GM21717 (cell line): Measurements from ENCODE around the gene ADARB1.

ENCODE experiments used
- ATAC-seq: cut with Tn5 transposase; IDR thresholded peaks from one replicate; pipeline ENCODE4 v1.9.1; 2021; ENCODE audit warnings: mild to moderate bottlenecking, moderate library complexity; ENCODE audit not compliant: unreplicated experiment

The ADARB1 gene

DNA sequence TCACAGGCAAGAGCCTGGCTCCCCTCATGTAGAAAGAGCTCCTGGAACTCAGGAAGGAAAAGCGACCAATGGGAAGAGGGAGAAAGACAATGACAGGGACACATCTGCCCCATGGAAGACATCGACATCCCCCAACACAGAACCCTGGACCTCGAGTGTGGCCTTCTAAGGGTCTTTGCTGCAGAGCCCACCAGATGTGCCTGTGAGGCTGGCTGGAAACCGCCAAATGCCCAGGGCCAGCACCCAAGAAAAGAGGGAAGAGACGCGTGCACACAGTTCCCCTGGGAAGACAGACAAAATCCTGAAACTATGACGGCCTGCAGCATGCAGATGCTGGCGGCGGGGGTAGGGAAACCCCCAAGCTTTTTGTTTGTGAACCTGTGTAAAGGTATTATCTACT is 36.4 kb upstream of the ADARB1 start:
- ATAC-seq, result no peak

DNA sequence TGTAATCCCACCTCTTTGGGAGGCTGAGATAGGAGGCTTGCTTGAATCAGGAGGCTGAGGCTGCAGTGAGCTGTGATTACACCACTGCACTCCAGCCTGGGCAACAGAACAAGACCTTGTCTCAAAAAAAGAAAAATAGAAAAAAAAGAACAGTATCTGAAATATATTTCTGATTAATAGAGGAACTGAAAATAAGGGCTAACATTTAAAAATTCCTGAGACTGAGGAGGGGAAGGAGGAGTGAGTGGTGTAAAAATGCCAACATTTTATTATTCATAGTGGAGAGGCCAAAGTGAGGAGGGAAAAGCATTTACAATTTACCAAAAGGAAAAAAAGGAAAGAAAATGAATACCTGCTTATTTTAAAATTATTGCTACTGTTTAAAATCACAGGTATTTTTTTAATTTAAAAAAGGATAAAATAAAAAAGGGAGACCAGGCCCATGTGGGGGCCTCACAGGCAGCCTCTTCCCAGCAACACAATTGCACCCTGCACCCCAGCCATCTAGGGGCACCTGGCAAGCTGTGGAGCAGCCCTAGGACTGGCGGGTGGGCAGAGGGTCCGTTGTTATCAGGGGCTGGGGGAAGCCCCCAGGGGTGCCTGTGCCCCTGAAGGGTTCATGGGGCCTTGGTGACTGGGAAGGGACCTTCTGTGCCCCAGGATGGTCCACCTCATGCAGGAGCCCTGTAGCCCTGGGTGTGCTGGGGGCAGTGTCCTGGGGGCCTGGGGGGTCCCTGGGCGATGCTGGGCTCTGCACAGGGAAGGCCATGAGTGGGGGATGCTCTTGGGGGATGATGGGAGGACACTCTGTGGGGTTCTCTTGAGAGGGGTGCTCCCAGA is 34.8 kb upstream of the ADARB1 start:
- no peak for ATAC-seq

DNA sequence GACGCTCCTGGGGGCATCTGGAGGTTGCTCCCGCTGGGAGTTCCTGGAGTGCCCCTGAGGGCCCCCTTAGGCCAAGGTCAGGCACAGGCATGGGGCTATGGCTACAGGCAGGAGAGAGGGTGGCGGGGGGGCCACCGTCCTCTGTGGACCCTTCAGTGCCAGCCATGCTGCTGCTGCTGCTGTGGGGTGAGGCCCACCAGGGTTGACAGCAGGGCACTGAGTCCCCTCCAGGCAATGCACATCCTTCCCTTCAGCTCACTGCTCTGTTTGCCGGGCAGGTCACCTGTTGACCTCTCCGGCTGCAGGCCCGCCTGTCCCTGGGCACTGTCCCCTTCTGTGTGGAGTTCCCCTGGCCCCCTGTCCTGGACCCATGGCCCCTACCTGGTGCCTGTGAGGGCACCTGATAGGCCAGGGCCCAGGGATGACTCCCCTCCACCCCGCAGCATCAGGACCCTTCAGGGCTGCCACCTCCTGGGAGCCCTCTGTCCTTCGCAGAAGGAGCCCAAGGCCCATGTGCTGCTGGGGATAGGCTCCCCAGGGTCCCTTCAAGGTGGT is 34.1 kb upstream of the ADARB1 start:
- ATAC-seq, result no peak

DNA sequence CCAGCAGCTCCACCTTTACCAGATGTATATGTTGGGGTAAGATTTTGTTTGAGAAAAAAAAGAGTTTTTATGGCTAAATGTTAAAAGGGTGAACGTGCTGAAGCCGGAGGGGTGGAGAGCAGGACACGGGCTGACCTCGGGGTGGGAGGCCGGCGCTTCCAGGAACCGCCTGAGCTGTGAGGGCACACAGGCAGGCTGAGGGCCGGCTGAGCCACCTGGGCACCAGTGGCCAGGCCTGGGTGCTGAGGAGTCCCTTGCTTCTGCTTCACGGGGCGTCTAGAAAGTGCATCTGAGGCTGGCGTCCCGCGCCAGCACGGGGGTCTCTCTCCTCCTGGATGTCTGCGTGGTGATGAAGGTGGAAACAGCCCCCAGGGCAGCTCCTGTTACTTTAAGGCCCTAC is 33.6 kb upstream of the ADARB1 start:
- ATAC-seq, result no peak

DNA sequence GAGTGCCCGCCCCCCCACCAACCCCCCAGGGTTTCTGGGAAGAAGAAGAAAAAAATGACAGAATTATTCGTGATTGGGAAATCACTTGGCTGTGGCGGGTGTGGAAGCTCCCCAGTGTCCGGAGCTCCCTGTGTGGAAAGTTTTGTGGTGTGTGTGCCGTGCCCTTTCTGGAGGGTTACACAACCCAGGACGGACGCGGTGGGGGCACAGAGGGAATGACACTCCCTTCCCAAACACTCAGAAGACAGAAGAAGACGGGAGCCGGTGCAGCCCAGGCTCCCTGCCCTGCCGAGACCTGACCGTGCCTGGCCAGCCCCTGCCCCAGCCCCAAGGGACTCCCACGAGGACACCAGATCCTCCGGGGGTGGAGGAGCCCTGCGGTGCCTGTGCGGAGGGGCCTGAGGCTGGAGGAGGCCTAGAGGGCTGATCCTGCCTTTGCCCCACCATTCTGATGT is 33.0 kb upstream of the ADARB1 start:
- ATAC-seq, result no peak

DNA sequence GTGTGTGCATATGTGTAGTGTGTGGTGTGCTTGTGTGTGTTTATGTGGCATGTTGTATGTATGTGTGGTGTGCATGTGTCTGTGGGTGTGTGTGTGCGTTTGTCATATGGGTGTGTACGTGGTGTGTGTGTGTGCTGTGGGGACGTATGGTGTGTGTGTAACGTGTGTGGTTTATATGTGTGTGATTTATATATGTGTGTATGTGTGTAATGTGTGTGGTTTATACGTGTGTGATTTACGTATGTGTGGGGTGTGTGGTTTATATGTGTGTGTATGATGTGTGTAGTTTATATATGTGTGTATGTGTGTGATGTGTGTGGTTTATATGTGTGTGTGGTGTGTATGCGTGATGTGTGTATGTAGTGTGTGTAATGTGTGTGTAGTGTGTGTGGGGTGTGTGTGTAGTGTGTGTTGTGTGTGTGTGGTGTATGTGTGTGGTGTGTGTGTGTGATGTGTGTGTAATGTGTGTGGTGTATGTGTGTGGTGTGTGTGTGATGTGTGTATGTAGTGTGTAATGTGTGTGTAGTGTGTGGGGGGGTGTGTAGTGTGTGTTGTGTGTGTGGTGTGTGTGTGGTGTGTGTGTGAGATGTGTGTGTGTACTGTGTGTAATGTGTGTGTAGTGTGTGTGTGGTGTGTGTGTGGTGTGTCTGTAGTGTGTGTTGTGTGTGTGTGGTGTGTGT is 32.3 kb upstream of the ADARB1 start:
- no peak for ATAC-seq

DNA sequence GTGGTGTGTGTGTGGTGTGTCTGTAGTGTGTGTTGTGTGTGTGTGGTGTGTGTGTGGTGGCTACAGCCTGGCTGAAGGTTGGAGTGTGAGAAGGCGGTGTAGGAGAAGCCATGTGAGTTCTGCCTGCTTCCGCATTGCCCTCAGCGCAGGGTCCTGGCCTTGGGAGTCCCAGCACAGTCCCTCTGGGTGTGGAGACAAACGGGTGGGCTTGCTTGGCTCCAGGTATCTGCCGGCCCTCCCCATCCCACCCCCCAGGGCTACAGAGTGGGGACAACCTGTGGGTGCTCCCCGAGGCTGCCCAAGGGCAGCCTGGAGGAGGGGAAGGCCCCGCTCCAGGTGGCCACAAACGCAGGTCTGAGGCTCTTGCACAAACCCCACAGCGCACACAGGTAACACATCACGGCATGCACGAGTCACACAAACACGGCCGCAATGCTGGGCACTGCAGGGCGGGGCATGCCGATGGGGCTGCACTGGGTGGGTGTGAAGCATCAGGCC is 31.7 kb upstream of the ADARB1 start:
- no peak for ATAC-seq

DNA sequence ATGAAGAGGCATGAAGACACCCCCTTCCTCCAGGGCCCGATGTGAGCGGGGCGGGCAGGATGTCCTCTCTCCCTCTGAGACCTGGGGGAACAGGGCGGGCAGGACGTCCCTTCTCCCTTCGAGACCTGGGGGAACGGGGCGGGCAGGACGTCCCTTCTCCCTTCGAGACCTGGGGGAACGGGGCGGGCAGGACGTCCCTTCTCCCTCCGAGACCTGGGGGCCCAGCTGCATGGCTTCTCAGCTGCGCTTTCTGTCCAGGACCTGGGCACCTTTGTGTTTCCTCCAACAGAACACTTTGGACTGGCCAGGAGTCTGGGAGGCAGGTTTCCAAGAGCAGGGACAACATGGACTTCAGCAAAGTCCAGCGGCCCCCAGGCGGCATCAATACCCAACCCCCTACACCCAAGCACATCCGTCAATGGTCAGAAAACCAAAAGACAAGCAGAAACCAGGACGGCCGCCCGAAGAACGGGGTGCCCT is 30.8 kb upstream of the ADARB1 start:
- no peak for ATAC-seq

DNA sequence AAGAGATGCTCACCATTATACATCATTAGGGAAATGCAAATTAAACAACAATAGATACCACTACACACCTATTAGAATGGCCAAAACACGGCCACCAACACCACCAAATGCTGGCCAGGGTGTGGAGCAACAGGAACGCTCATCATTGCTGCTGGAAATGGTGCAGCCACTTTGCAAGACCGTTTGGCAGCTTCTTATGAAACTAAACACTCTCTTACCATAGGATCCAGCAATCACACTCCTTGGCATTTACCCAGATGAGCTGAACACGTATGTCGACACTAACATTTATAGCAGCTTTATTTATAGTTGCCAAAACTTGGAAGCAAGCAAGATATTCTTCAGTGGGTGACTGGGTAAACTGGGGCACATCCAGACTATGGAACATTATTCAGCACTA is 28.9 kb upstream of the ADARB1 start:
- ATAC-seq, result no peak

DNA sequence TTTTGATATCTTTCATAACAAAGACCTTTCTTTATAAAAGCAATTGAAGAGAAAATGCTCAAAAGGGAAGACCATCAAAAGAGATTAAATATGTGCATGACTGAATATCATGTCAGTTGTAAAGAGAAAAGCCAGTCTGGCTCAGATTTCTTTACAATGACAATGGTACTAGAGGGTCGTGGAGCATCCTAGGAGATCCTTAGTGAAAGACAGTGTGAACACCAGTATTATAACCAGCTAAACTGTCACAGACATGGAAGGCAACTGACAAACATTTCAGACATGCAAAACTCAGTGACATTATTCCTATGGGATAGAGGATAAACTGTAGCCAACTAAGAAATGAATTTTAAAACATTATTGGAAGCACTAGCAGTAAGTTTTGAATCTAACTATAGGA is 27.1 kb upstream of the ADARB1 start:
- ATAC-seq, result no peak

DNA sequence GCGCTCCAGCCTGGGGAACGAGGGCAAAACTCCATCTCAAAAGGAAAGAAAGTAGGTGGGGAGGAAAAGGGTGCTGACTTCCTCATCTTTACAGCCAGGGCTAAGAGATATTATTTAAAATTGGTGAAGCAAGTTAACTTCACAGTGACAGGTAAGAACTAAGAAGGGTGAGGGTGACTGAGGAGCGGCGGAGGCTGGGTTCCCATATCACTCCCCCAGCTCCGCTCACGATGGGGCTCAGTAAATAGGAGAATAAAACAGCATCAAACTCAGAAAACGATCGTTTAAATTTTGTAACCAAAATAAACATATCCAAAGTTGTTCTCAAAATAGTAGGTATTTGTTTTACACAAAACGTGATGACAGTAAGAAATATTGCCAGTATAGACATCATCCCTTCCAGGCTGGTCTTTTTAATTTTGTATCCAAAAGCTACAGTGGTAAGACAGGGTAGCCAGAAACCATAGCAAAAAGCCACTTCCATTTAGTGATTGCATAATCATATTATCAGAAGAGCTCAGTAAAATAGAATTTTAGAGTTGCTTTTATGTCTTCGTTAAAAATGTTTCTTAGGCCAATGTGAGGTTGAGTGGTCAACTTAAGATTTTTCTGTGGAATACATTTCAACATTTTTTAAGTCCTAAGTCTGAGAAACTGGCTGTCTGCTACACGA is 26.2 kb upstream of the ADARB1 start:
- ATAC-seq, result no peak

DNA sequence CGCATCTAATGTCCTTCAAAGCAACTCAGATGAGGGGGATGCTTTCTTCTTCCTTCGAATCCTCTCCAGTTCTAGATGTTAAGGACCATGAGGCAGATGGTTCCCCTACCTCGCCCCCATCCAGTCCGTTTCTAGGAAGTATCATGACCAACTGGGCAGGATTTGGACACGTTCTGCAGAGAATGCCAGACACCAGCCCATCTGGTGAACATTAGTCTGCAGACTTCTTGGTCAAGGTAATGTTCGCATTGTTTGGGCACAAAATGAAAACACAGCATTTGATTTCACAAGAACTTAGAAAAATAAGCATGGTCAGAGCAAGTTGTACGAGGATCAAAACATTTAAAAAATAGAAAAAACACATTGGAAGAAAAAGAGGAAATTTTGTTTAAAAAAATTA is 25.4 kb upstream of the ADARB1 start:
- ATAC-seq, result no peak

DNA sequence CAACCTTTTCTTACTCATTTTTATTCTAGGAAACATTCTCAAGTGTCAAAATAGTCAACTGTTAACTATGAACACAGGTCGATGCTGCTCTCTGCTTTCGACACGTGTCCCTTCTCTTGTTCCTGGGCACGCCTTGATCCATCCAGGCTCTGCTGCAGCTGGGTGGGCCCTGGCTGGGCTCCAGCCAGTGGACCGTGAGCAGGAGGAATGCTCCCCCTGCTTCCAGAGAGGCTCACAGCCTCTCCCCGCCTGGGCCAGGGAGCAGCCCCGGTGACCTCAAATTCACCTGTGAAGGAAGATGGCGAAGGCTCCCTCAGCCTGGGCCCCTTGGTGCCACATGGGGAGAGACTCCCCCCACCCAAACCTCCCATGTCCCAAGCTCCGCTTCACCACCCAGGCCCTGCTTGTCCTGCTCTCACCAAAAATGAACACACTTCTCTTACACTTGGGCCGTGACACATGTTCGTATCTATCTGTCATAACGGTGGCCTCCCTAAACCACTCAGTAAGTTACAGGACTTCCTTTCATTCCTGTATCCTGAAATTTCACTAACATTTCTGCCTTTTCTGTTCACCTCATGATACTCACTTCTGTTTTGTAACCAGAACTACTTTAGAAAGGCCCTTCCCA is 24.6 kb upstream of the ADARB1 start:
- ATAC-seq, result no peak

DNA sequence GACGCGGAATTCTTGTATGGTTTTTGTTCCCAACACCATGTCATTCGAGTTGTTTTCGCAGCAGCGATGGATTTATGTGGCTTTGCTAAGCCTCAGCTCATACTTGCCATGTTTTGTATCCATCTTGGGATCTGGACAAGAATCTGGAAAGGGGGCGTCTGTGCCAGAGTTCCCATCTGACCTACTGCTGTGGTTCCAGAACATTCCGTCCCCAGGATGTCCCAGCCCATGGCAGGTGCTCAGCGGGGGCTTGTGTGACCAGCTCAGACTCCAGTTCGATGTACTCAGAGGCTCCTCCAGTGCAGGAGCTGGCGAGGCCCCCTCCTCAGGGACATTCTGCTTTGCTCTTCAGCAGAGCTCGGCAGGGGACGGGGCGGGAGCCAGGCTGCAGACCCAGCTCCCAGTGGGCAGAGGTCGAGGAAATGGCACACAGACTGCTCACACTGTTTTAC is 24.0 kb upstream of the ADARB1 start:
- ATAC-seq, result no peak

DNA sequence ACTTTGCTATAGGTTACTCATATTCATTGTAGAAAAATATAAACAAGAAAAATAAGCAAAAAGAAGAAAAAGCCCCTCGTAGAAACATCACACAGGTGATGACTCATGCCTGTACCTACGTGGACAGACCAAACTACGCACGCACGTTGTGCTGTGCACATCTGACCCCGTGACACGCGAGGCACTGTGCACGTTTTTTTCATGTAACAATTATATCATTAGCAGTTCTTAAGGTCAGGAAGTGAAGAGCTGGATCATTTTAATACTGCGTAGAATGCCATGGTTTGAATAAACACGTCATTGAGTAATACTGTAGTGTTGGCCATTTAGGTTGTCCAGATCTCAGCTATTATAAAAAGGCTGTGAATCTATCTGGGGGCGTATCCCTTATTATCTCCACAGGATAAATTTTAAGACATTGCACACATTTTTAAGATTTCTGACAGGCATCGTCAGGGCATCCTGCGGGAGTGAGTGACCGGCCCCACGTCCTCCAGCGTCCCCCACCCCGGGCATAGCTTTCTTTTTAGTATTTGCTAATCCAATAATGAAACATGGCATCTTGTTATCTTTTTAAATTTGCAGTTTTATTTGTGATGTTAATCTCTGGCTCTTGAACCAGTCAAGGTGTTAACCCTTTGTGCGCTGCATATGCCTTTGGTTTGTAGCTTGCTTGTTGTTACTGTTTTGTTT is 23.4 kb upstream of the ADARB1 start:
- ATAC-seq, result no peak

DNA sequence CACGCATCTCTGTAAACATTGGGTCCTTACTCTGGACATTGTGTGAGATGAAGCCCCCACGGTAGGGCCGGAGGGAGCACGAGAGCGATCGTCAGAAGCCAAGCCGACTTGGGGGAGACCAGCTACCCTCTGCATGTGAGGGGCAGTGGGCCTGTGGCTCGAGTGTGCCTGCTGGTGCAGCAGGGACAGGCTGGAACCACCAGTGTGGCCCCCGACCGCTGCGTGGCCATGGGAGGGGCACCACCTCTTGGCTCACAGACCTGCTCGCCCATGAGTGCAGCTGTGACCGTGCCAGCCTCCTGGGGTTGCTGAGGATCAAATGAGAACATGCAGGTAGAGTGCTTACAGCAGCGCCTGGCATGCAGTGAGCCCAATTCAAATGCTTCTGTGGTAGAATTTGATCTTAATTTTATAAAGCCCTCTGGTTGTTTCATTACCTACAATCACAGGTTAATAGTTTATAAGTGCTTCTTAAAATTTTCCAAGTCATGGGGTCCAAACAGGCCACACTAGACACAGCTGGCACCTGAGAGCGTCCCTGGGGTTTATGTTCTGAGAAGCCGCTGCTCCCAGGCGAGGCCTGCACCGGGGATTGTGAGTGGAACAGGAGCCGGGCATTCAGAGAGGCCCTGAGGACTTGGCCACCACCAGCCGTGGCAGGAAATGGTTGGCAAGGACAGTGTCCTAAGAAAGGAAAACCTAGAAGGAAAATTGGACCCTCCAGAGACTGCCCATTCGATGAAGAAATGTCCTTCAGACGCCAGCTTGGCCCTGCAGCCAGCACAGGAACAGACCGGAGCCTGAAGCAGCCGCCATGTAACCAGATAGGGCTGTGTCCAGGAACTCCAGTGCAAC is 22.6 kb upstream of the ADARB1 start:
- ATAC-seq, result no peak

DNA sequence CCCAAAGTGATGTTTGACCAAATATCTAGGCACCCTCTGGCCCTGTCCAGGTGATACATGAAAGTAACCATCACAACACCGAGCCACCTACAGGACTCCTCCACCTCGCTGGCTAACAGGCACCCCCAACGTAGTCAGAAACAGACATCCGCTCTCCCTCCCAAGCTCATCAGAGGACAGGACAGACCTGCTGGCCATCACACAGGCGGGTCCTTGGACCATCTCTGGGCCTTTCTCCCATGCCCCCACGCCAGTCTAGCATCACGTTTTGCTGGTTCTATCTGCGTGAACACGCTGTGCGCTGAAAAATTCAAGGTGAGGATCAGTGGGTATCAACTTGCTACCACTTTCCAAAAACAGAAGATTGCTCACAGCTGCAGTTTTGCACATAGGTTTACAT is 21.4 kb upstream of the ADARB1 start:
- ATAC-seq, result no peak

DNA sequence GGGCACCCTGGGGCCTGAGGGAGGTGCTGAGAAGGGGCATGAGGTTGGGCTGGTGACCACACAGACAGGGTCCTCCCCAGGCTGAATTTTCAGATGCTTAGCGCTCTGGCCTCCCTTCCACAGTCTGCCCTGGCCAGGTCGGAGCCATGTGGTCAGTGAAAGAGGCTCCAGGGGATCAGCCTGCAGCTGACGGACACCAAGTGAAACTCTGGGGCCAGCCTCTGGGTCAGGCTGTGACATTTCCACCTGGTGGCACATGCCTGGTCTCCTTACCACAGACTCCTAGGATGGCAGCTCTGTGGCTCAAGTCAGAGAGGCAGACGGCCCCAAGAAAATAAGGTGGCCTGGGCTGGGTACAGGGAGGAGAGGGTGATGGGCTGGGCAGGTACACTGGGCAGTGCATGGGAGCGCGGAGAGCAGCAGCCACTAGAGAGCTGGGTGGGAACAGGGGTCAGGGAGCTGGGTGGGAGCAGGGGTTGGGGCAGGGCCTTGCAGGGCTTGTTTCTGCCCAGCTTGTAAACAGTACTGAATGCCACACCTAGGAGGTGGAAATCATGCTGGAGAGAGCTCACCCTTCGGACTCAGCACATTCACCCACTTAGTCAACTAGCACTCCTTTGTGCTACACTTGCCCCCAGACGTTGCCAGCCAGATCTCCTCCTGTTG is 20.7 kb upstream of the ADARB1 start:
- no peak for ATAC-seq
